EL (cell line): ENCODE measurements around the gene COX7A2L.
"Not testable (repeated sequence)": the region's sequence is repeated elsewhere in the genome, so short reads cannot be mapped to it uniquely, and the experiment has no call there.

Experiments used
- DNase-seq: peaks from one replicate; pipeline ENCODE4 v3.0.0-alpha.2; 2016

The COX7A2L gene

GRCh38 chr2:42360890-42361727 lies at the start of gene COX7A2L:
COX7A2L (minus strand) TSS chr2:42361217; CDS start chr2:42361161, 56 bp downstream.
- DNase-seq = peak; percentile 96

DNA sequence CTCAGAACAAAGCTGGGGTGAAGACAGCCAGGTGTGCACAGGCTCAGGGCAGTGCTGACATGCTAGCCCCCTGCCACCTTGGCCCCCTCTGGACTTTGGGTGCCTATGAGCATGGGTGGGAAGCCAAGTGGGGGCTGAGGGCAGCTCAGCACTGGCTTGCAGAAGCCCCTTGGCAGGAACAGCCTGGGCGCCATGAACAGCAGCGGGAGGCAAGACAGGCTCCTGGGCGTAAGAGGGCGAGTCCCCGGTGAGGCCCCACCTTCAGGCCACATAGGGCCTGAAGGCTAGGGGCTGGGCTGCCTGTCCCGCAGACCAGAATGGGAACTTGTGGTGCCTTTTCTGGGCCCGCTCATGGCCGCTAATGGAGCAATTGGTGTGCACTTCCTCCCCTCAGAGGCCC lies 47.0 kb upstream of the COX7A2L start:
- DNase-seq = no peak

DNA sequence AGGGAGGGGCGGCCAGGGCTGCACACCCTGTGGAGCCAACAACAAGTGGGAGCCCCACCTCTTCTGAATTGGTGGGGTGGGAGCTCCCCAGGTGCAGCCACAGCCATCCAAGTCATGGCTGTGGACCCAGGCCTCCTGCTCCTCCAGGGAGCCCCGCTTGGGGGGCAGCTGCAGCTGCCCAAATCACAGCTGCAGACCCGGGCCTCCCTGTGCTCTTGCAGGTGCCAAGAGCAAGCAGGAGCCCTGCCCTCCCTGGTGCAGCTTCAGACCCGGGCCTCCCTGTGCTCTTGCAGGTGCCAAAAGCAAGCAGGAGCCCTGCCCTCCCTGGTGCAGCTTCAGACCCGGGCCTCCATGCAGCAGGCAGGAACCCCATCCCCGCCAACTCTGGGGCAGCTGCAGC lies 46.5 kb upstream of the COX7A2L start:
- no peak for DNase-seq

- DNase-seq = no peak
These were observed 43.7 kb upstream of the COX7A2L start for GRCh38 chr2:42404676-42405075.

DNA sequence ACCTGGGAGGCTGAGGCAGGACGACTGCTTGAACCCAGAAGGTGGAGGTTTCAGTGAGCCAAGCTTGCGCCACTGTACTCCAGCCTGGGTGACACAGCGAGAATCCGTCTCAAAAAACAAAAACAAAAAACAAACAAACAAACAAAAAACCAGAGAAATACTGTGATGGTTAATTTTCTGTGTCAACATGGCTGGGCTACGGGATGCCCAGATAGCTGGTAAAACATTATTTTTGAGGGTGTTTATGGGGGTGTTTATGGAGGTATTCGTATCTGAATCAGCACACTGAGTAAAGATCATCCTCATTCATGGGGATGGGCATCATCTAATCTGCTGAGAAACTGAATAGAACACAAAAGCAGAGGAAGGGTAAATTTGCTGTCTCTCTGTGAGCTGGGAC lies 40.8 kb upstream of the COX7A2L start:
- no peak for DNase-seq

DNA sequence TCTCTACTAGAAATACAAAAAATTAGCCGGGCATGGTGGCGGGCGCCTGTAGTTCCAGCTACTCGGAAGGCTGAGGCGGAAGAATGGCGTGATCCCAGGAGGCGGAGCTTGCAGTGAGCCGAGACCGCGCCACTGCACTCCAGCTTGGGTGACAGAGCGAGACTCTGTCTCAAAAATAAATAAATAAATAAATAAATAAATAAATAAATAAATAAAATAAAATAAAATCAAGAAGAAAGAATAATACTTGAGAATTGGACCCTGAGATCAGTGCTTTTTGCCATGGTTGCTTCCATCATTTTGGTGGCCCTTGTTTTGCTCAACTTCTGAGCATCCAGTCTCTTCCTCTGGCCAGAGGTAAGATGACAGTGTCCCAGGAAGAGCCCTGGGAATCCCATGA lies 37.0 kb upstream of the COX7A2L start:
- DNase-seq = not testable (repeated sequence)

DNA sequence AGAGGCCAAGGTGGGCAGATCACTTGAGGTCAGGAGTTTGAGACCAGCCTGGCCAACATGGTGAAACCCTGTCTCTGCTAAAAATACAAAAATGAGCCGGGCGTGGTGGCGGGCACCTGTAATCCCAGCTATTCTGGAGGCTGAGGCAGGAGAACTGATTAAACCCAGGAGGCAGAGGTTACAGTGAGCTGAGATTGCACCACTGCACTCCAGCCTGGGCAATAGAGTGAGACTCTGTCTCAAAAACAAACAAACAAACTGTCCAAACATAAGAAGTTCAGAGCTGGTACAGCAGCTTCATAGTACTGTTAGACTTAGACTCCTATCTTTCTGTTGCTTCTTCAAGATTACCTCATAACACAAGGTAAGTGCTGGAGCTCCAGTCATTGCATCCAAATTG lies 32.3 kb upstream of the COX7A2L start:
- not testable (repeated sequence) for DNase-seq

DNA sequence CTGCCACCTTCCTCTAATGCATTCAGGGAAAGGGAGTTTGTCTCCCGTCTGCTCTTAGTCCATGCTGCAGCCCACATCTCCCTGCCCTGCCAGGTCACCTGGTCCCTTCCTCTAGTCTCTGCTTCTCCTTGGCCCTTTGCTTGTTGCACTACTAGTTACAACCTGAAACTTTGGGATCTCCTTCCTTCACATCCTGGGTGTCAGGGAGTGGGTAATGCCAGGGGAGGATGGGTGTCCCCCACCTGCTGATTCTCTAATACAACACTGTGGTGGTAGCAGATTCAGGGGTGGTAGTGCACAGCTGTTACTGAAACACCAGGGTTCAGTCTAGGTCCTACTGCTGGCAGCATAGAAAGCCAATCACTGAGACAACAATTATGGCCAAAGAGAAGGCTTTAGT lies 31.2 kb upstream of the COX7A2L start:
- no peak for DNase-seq

DNA sequence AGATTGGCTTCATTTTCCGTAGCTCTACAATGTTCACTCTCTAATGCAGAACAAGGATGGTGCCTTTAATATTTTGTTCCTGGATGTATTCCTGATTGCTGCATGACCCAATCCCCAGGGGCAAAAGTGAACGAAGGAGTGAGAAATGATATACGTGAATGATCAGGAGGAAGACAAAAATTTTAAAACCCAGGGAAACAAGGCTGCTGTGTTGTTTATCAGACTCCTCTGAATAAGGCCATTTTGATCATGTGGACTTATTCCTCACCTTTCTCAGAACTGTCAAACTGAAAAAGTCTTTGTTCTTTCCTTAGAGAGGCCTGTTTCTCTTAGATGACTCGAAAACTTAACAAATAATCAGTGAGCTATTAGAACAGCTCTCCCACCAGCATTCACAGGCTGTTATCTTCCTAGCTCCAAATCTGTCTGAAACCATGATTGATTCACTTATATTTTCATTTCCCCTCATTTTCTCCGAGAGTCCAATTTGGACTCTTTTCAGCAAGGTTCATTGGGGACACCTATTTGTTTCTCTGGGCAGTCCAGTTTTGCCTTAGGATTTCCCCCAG lies 29.5 kb upstream of the COX7A2L start:
- DNase-seq = no peak

DNA sequence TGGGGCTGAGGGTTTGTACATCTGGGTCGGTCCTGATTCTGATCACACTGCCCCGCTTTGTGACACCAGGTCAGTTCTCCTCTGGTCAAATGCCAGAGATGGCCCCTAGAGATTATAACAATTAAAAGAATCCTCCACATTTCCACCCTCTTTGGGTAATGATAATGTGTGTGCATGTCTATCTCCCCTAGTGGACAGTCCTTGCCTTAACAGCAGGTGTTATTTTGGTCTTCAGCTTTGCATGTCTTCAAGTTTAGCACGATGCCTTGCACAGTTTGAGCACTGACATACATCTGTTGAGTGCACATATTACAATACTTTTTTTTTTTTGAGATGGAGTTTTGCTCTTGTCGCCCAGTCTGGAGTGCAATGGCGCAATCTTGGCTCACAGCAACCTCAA lies 25.7 kb upstream of the COX7A2L start:
- no peak for DNase-seq

GRCh38 chr2:42385225-42385624 lies 24.2 kb upstream of the COX7A2L start:
- DNase-seq = peak; percentile 10

GRCh38 chr2:42383855-42384530 lies 23.0 kb upstream of the COX7A2L start:
- DNase-seq = no peak

DNA sequence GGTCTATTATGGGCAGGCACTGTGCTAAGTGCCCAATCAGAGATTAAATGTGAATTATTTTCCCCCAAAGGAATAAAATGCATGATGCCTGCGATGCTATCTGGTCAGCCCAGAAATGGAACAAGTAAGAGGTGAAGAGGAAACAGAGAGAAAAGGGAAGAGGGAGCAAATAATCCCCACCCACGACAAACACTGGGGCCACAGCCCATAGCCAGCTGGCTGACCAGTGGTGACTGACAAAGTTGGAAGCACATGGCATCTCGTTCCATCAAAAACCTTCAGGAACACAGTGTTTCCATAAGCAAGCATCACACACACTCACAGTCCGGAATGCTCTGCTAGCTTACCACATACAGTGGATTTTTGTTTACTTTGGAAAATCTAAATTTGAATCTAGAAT lies 21.1 kb upstream of the COX7A2L start:
- DNase-seq = no peak

DNA sequence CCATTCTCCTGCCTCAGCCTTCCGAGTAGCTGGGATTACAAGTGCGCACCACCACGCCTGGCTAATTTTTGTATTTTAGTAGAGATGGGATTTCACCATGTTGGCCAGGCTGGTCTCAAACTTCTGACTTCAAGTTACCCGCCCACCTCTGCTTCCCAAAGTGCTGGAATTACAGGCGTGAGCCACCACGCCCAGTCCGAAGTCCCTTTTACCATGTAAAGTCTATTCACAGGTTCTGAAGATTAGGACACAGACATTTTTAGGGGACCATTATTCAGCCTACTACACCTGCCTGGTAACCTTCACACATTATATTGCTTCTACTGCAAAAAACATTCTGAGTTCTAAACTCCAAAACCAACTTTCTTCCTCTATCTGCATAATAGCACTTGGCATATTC lies 19.0 kb upstream of the COX7A2L start:
- DNase-seq = not testable (repeated sequence)

GRCh38 chr2:42378415-42378814 lies 17.4 kb upstream of the COX7A2L start:
- no peak for DNase-seq

- no peak for DNase-seq
These were observed 15.7 kb upstream of the COX7A2L start for GRCh38 chr2:42376758-42377157.

DNA sequence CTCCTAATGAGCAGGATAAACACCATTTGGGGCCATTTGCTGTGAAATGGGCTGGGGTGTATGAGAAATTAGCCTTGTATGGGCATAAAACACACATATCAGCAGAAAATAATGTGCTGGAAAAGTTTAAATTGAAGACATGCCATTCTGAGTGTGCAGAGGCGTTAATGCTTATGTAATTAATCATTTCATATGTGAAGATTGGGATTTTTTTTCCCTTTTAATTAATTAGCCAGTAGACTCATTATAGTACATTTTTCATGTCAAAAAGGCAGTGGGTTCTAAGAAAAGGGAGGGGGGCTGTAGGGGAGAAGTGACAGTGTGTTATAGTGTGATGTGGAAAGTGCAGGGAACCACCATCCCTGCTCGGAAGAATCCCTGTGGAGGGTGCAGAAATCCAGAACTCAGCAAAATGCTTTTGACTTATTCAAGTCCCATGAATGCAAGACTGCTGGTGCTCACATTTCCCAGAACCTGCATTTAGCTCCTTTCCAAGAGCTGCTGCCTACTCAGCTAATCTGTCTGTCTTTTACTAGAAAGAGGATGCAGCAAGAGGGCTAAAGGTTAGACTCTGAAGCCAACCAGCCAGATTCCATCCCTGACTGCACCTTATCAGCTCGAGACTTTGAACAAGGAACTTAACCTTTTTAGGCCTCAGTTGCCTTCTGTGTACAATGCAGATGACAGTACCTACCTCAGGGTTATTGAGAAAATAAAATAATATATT lies 11.6 kb upstream of the COX7A2L start:
- no peak for DNase-seq

DNA sequence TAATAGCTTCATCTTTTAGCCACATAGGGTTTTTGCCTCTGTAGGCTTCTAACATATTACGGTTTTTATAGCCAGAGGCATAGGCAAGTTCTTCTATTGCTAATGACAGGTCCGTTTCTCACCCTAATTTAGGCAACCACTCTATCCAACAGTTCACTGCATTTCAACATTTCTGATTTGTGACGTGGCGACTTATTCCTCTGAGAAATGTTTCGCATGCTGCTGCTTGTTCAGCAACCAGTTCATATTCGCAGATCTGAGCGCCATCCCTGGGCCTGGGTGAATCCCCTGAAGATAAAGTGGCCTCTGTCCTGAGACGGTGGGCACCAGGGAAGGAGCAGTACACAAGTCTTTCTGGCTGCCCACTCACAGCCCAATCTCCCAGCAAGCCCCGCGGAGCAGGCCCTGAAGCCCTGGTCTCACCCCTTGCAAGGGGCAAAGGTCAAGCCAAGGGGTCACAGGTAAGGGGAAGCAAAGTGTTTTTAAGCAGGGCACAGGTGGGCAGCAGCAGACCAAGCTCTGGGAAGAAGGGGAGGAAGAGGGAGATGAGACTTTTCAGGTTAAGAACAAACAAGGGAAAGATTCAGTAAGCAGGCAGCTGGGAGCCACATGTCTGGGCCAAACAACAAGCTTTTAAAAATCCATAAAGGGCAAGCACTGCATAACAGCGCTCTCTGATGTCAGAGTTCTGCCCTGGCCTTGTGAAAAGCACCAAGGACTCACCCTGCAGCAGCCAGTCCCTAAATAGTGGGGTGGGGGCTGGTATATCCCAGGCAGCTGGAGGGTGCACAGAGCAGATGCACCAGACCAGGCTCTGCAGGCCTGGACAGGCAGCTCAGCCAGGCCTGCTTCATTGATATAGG lies 10.8 kb upstream of the COX7A2L start:
- no peak for DNase-seq

- no peak for DNase-seq
These were observed 8.7 kb upstream of the COX7A2L start for GRCh38 chr2:42369532-42370229.

DNA sequence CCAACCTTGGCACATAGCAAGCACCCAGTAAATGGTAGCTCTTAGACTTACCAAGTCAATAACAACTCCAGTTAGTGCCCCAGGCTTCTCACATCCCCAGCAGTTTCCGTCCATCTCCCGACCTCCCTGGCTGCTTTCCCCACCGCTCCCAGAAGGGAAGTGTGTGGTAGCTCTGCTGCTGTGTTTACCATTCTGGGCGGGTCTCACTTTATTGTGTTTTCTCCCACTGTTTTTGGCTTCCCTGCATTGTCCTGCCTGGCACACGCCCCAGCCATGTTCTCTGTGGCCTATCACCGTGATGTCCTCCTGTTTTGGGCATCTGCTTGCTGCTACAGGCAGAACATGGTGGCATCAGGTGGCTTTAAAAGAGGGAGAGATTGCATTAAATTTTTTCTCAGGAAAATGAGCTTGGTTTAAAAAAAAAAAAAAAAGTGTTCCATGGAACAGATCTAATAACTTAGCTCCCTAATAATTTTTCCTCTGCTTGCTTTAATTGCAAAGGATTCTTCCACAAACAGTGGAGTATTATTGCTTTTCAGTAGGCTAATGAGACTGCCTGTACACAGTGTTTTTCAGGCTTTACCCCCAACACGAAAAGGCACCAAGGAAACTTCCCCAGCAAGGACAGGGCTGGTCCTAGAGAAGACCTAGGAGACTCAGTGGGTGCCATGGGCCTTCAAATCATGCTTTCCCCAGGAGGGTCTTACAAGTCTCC lies 8.0 kb upstream of the COX7A2L start:
- DNase-seq = no peak

DNA sequence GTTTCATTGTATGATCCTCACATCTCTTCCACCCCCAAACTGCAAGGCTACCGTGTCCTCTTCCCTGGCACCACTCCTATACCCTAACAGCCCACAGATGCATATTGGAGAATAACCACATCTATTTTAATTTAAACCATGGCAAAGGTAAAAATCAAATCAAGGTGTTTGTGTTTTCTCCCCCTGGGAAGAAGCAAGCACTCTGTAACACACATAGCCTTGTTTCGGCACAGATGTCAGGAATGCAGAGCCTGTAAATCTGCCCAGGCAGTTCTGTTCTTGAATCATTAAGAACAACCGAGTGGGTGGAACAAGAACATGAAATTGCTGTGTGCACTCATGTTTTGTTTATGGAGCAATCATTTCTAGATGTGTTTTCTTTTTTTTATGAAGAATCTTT lies 6.8 kb upstream of the COX7A2L start:
- no peak for DNase-seq
